IMR-90 (cell line): ENCODE measurements around the gene AUH.

ENCODE experiments used
- BHLHE40 ChIP-seq: fragments of 150-350 bp; IDR thresholded peaks from 2 replicates; pipeline ENCODE4 v1.6.1; 2016; ENCODE audit warnings: mild to moderate bottlenecking, low read depth, low read length
- CTCF ChIP-seq: conservative IDR thresholded peaks from 2 replicates; pipeline ENCODE4 v1.5.1; 2012; ENCODE audit warnings: mild to moderate bottlenecking, low read depth, low read length, improper control_type of control experiment
- MXI1 ChIP-seq: IDR thresholded peaks from 2 replicates; pipeline ENCODE4 v1.6.1; 2012; ENCODE audit warnings: low read depth, mild to moderate bottlenecking, low read length, moderate library complexity, borderline replicate concordance
- POLR2A ChIP-seq: IDR thresholded peaks from 2 replicates; pipeline ENCODE4 v1.6.1; 2012; ENCODE audit warnings: mild to moderate bottlenecking, low read depth, low read length
- RCOR1 ChIP-seq: IDR thresholded peaks from 2 replicates; pipeline ENCODE4 v1.6.1; 2012; ENCODE audit warnings: mild to moderate bottlenecking, low read length, improper control_type of control experiment; ENCODE audit not compliant: insufficient replicate concordance
- RFX5 ChIP-seq: IDR thresholded peaks from 2 replicates; pipeline ENCODE4 v1.8.0; 2012; ENCODE audit warnings: low read depth, mild to moderate bottlenecking, low read length, moderate library complexity
- TF ChIP-seq, protein P1 (sequence below): fragments of 150-350 bp; IDR thresholded peaks from 2 replicates; pipeline ENCODE4 v1.6.1; 2017; ENCODE audit warnings: mild to moderate bottlenecking, antibody characterized with exemption, low read length, low read depth

GRCh38 chr9:91345978-91346377, 15.7 kb downstream of the AUH start:
- TF ChIP-seq, protein P1, sequence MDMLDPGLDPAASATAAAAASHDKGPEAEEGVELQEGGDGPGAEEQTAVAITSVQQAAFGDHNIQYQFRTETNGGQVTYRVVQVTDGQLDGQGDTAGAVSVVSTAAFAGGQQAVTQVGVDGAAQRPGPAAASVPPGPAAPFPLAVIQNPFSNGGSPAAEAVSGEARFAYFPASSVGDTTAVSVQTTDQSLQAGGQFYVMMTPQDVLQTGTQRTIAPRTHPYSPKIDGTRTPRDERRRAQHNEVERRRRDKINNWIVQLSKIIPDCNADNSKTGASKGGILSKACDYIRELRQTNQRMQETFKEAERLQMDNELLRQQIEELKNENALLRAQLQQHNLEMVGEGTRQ: no peak
- TF ChIP-seq BHLHE40 (no peak), RFX5 (no peak), CTCF (no peak), MXI1 (no peak), POLR2A (no peak), RCOR1 (no peak)
